Stimulated activated effector memory CD8-positive, alpha-beta T cell treated with anti-CD3 and anti-CD28 coated beads, Interleukin-12 subunit alpha, Interleukin-12 subunit beta, amount 100 ng/mL, for 72 hours (primary cell): ENCODE results near the gene DLG2.
"Not testable (repeated sequence)": the region's sequence is repeated elsewhere in the genome, so short reads cannot be mapped to it uniquely, and the experiment has no call there.

Experiments used
- ATAC-seq: fragments of 150-1000 bp; cut with Tn5 transposase; 2 replicates; pipeline ENCODE4 v1.10.0; 2021
- DNase-seq, 2 donors: peaks; one replicate each; pipeline ENCODE4 v3.0.0; 2021 to 2022; ENCODE audit warnings: low spot score in 2 of 2
- H3K27ac Mint-ChIP-seq: one replicate; pipeline ENCODE4 v1.8.0; 2022; ENCODE audit warnings: mild to moderate bottlenecking, mixed read lengths
- H3K36me3 Mint-ChIP-seq: one replicate; pipeline ENCODE4 v1.8.0; 2022; ENCODE audit warnings: mild to moderate bottlenecking, mixed read lengths
- H3K4me1 Mint-ChIP-seq: one replicate; pipeline ENCODE4 v1.8.0; 2022; ENCODE audit warnings: mixed read lengths
- H3K4me3 Mint-ChIP-seq: one replicate; pipeline ENCODE4 v1.8.0; 2022; ENCODE audit warnings: mild to moderate bottlenecking, mixed read lengths
- H3K9me3 Mint-ChIP-seq: one replicate; pipeline ENCODE4 v1.8.0; 2022; ENCODE audit warnings: mixed read lengths

DLG2 gene

DNA sequence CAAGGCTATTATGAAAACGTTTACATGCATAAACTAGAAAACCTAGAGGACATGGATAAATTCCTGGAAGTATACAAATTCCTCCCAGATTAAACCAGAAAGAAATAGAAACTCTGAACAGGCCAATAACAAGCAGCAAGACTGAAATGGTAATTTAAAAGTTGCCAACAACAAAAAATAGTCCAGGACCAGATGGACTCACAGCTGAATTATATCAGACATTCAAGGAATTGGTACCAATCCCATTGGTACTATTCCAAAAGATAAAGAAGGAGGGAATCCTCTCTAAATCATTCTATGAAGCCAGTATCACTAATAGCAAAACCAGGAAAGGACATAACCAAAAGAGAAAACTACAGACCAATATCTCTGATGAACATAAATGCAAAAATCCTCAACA lies 236.0 kb downstream of the DLG2 start:
- Mint-ChIP-seq H3K36me3 (no peaks in the 10 kb centered on the region), H3K4me1 (no peaks in the 10 kb centered on the region), H3K4me3 (no peak overlapping the region), H3K27ac (no peak overlapping the region), H3K9me3 (peaks cover 30% of the 10 kb centered on the region)
- DNase-seq (no peak), ATAC-seq (no peak)

GRCh38 chr11:85385547-85385946 lies 241.6 kb downstream of the DLG2 start:
- Mint-ChIP-seq H3K27ac (no peak overlapping the region), H3K4me1 (no peaks in the 10 kb centered on the region), H3K9me3 (peaks cover 20% of the 10 kb centered on the region), H3K36me3 (no peaks in the 10 kb centered on the region), H3K4me3 (no peak overlapping the region)
- DNase-seq (no peak), ATAC-seq (no peak)

- Mint-ChIP-seq H3K4me3 (no peak overlapping the region), H3K9me3 (peaks cover 20% of the 10 kb centered on the region), H3K4me1 (no peaks in the 10 kb centered on the region), H3K36me3 (no peaks in the 10 kb centered on the region), H3K27ac (no peak overlapping the region)
- ATAC-seq (no peak), DNase-seq (no peak)
Observed at GRCh38 chr11:85385111-85385510, 242.0 kb downstream of the DLG2 start.

GRCh38 chr11:85379066-85379465 lies 248.1 kb downstream of the DLG2 start:
- Mint-ChIP-seq H3K36me3 (no peaks in the 10 kb centered on the region), H3K4me1 (no peaks in the 10 kb centered on the region), H3K27ac (no peak overlapping the region), H3K9me3 (peaks cover 11% of the 10 kb centered on the region), H3K4me3 (no peak overlapping the region)
- no peak for ATAC-seq
- DNase-seq, result no peak

DNA sequence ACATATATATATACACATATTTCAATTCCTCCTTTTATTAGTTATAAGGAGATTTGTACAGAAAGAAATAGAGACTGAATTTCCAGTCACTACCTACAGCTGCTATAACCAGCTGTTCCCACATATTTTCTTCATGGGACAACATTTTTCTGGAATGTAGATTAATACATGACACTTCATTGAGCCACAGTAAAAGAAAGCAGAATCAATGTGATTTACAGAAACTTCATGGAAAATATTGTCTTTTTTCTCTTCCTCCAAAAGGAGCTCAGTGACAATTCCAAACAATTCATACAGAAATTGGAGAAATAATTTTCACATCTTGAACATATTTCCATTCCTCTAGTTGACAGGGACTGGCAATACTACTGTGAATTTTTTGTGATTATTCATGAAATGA lies 249.2 kb downstream of the DLG2 start:
- Mint-ChIP-seq H3K27ac (no peak overlapping the region), H3K9me3 (peaks cover 13% of the 10 kb centered on the region), H3K4me1 (no peaks in the 10 kb centered on the region), H3K4me3 (no peak overlapping the region), H3K36me3 (no peaks in the 10 kb centered on the region)
- DNase-seq, result no peak
- ATAC-seq, result no peak

- peaks cover 24% of the 10 kb centered on the region for H3K9me3 Mint-ChIP-seq
- H3K36me3 Mint-ChIP-seq, result no peaks in the 10 kb centered on the region
- H3K4me1 Mint-ChIP-seq, result no peaks in the 10 kb centered on the region
- DNase-seq (no peak), ATAC-seq (no peak)
- H3K27ac Mint-ChIP-seq, result no peak overlapping the region
- H3K4me3 Mint-ChIP-seq, result no peak overlapping the region
Observed at GRCh38 chr11:85359859-85360258, 267.3 kb downstream of the DLG2 start.

- ATAC-seq (no peak), DNase-seq (no peak)
- no peaks in the 10 kb centered on the region for H3K4me1 Mint-ChIP-seq
- no peaks in the 10 kb centered on the region for H3K36me3 Mint-ChIP-seq
- H3K9me3 Mint-ChIP-seq, result peaks cover 26% of the 10 kb centered on the region
- no peak overlapping the region for H3K4me3 Mint-ChIP-seq
- no peak overlapping the region for H3K27ac Mint-ChIP-seq
Observed at GRCh38 chr11:85355921-85356320, 271.2 kb downstream of the DLG2 start.

DNA sequence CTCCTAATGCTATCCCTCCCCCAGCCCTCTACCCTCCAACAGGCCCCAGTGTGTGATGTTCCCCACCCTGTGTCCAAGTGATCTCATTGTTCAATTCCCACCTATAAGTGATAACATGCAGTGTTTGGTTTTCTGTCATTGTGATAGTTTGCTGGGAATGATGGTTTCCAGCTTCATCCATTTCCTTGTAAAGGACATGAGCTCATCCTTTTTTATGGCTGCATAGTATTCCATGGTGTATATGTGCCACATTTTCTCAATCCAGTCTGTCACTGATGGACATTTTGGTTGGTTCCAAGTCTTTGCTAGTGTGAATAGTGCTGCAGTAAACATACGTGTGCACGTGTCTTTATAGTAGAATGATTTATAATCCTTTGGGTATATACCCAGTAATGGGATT lies 277.6 kb downstream of the DLG2 start:
- not testable (repeated sequence) for DNase-seq, H3K36me3 Mint-ChIP-seq, ATAC-seq, H3K4me3 Mint-ChIP-seq, H3K27ac Mint-ChIP-seq, H3K4me1 Mint-ChIP-seq
- peaks cover 27% of the 10 kb centered on the region for H3K9me3 Mint-ChIP-seq

DNA sequence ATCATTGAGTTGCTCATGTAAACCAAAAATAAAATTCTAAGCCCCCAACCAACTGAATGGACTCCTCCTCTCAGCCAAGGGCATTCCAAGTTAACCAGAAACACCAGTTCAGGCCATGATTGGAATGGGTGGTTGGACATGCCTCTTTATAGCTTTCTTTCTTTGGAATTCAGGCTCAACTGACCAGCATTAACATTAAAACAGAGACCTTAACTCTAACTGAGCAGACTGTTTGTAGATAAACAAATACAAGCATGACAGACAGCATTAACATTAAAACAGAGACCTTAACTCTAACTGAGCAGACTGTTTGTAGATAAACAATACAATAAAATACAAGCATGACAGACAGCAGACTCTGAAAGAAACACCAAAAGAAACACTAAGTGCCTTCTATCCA lies 278.2 kb downstream of the DLG2 start:
- peaks cover 26% of the 10 kb centered on the region for H3K9me3 Mint-ChIP-seq
- H3K36me3 Mint-ChIP-seq, result no peaks in the 10 kb centered on the region
- no peaks in the 10 kb centered on the region for H3K4me1 Mint-ChIP-seq
- H3K4me3 Mint-ChIP-seq, result no peak overlapping the region
- no peak for DNase-seq
- no peak overlapping the region for H3K27ac Mint-ChIP-seq
- no peak for ATAC-seq

- DNase-seq (no peak), ATAC-seq (no peak)
- Mint-ChIP-seq H3K4me3 (no peak overlapping the region), H3K9me3 (peaks cover 34% of the 10 kb centered on the region), H3K27ac (no peak overlapping the region), H3K4me1 (no peaks in the 10 kb centered on the region), H3K36me3 (no peaks in the 10 kb centered on the region)
Observed at GRCh38 chr11:85347291-85347690, 279.9 kb downstream of the DLG2 start.

DNA sequence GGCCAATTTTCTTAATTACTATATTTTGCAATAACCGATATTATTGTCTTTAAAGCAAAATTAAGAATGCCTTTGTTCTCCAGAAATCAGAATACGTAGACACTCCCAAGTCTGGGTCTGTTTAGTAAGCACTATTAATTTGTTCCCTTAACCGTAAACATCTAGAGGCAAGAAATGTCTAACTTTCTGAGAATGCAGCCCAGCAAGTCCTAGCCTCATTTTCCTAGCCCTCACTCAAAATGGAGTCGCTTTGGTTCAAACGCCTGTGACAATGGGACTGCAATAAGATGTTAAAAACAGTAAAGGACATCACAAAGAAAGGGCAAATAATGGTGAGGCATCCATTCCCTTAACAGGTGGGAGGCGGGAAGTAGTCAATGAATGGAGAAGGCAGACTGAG lies 280.7 kb downstream of the DLG2 start:
- DNase-seq (no peak), ATAC-seq (no peak)
- Mint-ChIP-seq H3K4me1 (no peaks in the 10 kb centered on the region), H3K27ac (no peak overlapping the region), H3K9me3 (peaks cover 32% of the 10 kb centered on the region), H3K4me3 (no peak overlapping the region), H3K36me3 (no peaks in the 10 kb centered on the region)

GRCh38 chr11:85340846-85341245 lies 286.3 kb downstream of the DLG2 start:
- not testable (repeated sequence) for H3K36me3 Mint-ChIP-seq, H3K4me1 Mint-ChIP-seq, H3K4me3 Mint-ChIP-seq

GRCh38 chr11:85318573-85318972 lies 308.6 kb downstream of the DLG2 start:
- ATAC-seq (no peak), DNase-seq (no peak)
- Mint-ChIP-seq H3K9me3 (peaks cover 10% of the 10 kb centered on the region), H3K4me1 (no peaks in the 10 kb centered on the region), H3K4me3 (no peak overlapping the region), H3K27ac (no peak overlapping the region), H3K36me3 (no peaks in the 10 kb centered on the region)

More at GRCh38 chr11:85340846-85341245, 286.3 kb downstream of the DLG2 start:
- not testable (repeated sequence) for ATAC-seq, H3K27ac Mint-ChIP-seq, DNase-seq
- peaks cover 21% of the 10 kb centered on the region for H3K9me3 Mint-ChIP-seq

DNA sequence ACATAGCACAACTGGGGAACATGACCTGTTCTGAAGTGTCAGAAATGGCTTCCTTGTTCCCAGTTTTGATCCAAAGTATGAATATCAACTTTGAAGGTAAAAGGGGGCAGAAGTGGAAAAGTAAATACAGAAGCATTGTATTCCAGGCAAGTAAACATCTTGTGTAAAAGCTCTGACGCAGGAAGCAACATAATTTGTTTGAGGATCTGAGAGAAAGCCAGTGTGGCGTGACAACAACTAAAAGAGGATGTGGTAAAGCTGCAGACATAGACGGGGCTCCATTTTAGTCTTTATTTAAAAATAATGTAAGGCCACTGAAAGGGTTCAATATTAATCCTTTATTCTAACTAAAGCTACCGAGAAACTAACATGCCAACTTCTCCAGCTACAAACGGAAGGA lies 310.2 kb downstream of the DLG2 start:
- Mint-ChIP-seq H3K4me3 (no peak overlapping the region), H3K36me3 (no peaks in the 10 kb centered on the region), H3K4me1 (no peaks in the 10 kb centered on the region), H3K27ac (no peak overlapping the region), H3K9me3 (peaks cover 11% of the 10 kb centered on the region)
- no peak for DNase-seq
- no peak for ATAC-seq

DNA sequence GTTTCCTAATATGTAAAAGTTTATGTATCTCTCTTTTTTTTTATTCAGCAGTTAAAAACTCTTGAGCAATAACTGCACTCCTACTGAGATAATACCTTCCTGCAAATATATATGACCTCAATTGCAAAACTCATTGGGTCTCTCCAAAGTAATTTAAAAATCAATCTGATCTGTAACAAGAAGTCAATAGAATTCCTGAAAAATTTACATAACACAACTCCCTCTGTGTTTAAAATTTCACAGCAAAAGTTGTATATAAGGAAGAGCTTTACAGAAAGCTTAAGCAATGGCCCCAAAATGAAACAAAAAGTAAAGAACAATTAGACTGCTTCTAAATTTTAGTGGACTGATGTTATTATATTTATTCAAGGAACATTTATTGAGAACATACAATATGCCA lies 313.4 kb downstream of the DLG2 start:
- no peak for DNase-seq
- no peak for ATAC-seq
- H3K27ac Mint-ChIP-seq, result no peak overlapping the region
- no peaks in the 10 kb centered on the region for H3K36me3 Mint-ChIP-seq
- H3K4me1 Mint-ChIP-seq, result no peaks in the 10 kb centered on the region
- no peak overlapping the region for H3K4me3 Mint-ChIP-seq
- H3K9me3 Mint-ChIP-seq, result peaks cover 18% of the 10 kb centered on the region

DNA sequence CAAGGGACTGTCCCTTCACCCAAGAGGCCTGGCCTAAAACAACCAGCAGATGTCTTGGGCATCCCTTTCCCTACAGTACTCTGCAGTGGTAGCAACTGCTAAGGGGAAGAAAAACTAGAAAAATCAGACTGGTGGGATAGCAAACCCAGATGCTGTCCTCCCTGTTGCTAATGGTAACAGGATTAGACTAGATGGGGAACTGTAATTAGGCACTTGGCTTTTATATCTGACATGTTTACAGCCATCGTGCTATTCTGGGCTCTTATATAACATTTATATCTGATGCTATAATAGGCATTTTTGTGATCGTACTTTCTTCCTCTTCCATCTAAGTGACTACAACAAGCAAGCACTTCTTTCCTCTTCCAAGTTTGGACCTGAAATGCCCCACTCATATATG lies 316.7 kb downstream of the DLG2 start:
- Mint-ChIP-seq H3K4me1 (no peaks in the 10 kb centered on the region), H3K36me3 (no peaks in the 10 kb centered on the region), H3K4me3 (no peak overlapping the region), H3K27ac (no peak overlapping the region), H3K9me3 (peaks cover 16% of the 10 kb centered on the region)
- DNase-seq (no peak), ATAC-seq (no peak)

GRCh38 chr11:85307366-85307765 lies 319.8 kb downstream of the DLG2 start:
- Mint-ChIP-seq H3K4me1 (no peaks in the 10 kb centered on the region), H3K4me3 (no peak overlapping the region), H3K9me3 (peaks cover 16% of the 10 kb centered on the region), H3K36me3 (no peaks in the 10 kb centered on the region), H3K27ac (no peak overlapping the region)
- ATAC-seq, result no peak
- no peak for DNase-seq
